Measurements from ENCODE around the gene OR14A2. TPM values are rescaled to one million over a fixed set of nuclear protein-coding genes. Genes with fewer than 3 reads are reported as not detected.
"Not testable (repeated sequence)": the region's sequence is repeated elsewhere in the genome, so short reads cannot be mapped to it uniquely, and the experiment has no call there.

The OR14A2 gene
- total and polyA plus RNA-seq, 2 experiments from 2014 or later, result 0.60 TPM; not detected in 1

GRCh38 chr1:247746391-247746935, 1.5 kb downstream of the OR14A2 start (continued):
- no peak for TF ChIP-seq ZNF114 (CRISPR knock-in tag; IDR thresholded peaks at IDR 0.05)
- TF ChIP-seq ETS1 (IDR thresholded peaks at IDR 0.05), result no peak
- no peak for TF ChIP-seq CREB1 (CRISPR knock-in tag; IDR thresholded peaks at IDR 0.05; ENCODE audit: low read depth)
- TF ChIP-seq, protein P1, sequence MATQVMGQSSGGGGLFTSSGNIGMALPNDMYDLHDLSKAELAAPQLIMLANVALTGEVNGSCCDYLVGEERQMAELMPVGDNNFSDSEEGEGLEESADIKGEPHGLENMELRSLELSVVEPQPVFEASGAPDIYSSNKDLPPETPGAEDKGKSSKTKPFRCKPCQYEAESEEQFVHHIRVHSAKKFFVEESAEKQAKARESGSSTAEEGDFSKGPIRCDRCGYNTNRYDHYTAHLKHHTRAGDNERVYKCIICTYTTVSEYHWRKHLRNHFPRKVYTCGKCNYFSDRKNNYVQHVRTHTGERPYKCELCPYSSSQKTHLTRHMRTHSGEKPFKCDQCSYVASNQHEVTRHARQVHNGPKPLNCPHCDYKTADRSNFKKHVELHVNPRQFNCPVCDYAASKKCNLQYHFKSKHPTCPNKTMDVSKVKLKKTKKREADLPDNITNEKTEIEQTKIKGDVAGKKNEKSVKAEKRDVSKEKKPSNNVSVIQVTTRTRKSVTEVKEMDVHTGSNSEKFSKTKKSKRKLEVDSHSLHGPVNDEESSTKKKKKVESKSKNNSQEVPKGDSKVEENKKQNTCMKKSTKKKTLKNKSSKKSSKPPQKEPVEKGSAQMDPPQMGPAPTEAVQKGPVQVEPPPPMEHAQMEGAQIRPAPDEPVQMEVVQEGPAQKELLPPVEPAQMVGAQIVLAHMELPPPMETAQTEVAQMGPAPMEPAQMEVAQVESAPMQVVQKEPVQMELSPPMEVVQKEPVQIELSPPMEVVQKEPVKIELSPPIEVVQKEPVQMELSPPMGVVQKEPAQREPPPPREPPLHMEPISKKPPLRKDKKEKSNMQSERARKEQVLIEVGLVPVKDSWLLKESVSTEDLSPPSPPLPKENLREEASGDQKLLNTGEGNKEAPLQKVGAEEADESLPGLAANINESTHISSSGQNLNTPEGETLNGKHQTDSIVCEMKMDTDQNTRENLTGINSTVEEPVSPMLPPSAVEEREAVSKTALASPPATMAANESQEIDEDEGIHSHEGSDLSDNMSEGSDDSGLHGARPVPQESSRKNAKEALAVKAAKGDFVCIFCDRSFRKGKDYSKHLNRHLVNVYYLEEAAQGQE (IDR thresholded peaks at IDR 0.05; ENCODE audit: unreplicated experiment), result no peak
- no peak for TF ChIP-seq EZH2 (IDR thresholded peaks at IDR 0.05; ENCODE audit: low read depth, unreplicated experiment)
- TF ChIP-seq JUNB (IDR thresholded peaks at IDR 0.05; ENCODE audit: unreplicated experiment), result no peak
- TF ChIP-seq EZH2phosphoT487 (IDR thresholded peaks at IDR 0.05; ENCODE audit: unreplicated experiment), result no peak

DNA sequence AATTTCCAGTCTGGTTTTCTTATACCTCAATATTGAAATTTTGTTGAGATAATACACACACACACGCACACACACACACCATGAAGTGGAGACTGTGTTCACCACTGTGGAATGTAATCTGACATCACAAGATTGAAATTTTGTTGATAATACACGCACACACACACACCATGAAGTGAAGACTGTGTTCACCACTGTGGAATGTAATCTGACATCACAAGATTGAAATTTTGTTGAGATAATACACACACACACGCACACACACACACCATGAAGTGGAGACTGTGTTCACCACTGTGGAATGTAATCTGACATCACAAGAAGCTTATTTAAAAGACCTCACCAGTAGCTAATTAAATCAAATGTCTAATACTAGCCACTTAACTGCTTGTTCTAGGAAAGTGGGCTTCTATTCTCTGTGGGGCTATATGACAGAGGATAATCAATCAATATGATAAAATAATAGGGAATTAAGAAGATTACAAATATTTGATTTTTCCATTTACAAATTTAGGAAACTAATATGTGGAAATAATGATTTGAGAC, 5.7 kb downstream of the OR14A2 start:
- not testable (repeated sequence) for H3K4me2 ChIP-seq; H3K4me3 ChIP-seq; H4K20me1 ChIP-seq (replicated peaks; ENCODE audit: insufficient read depth); H3K4me1 ChIP-seq (ENCODE audit: insufficient read depth); H3K27ac Mint-ChIP-seq; H2AFZ ChIP-seq; DNase-seq (ENCODE audit: low spot score); H3K9me2 ChIP-seq (ENCODE audit: insufficient read depth); H3K79me2 ChIP-seq (replicated peaks; ENCODE audit: insufficient read depth); ATAC-seq; H3K36me3 ChIP-seq (ENCODE audit: insufficient read depth); H3K4me1 Mint-ChIP-seq; H3K36me3 Mint-ChIP-seq (ENCODE audit: low read depth); H3K27ac ChIP-seq (ENCODE audit: low read depth); H3K27me3 ChIP-seq (ENCODE audit: insufficient read depth); H3F3A ChIP-seq (replicated peaks; ENCODE audit: low read depth); H3K4me3 Mint-ChIP-seq; H3K27me3 Mint-ChIP-seq (ENCODE audit: insufficient read depth, low read depth, poor library complexity)
- peaks cover 64% of the 10 kb centered on the region for H3K9me3 Mint-ChIP-seq

GRCh38 chr1:247741756-247742155, 6.2 kb downstream of the OR14A2 start:
- Mint-ChIP-seq H3K4me3 (no peak overlapping the region), H3K36me3 (ENCODE audit: low read depth) (peaks cover 3% of the 10 kb centered on the region), H3K4me1 (no peaks in the 10 kb centered on the region), H3K27me3 (ENCODE audit: insufficient read depth, low read depth, poor library complexity) (no peaks in the 10 kb centered on the region), H3K27ac (no peak overlapping the region), H3K9me3 (peaks cover 64% of the 10 kb centered on the region)
- no peak overlapping the region for H3K27ac ChIP-seq (ENCODE audit: low read depth)
- H4K20me1 ChIP-seq (replicated peaks; ENCODE audit: insufficient read depth), result no peaks in the 10 kb centered on the region
- no peak overlapping the region for H2AFZ ChIP-seq
- no peaks in the 10 kb centered on the region for H3K4me1 ChIP-seq (ENCODE audit: insufficient read depth)
- H3K4me2 ChIP-seq, result no peak overlapping the region
- no peaks in the 10 kb centered on the region for H3K36me3 ChIP-seq (ENCODE audit: insufficient read depth)
- no peaks in the 10 kb centered on the region for H3F3A ChIP-seq (replicated peaks; ENCODE audit: low read depth)
- no peak overlapping the region for H3K4me3 ChIP-seq
- no peaks in the 10 kb centered on the region for H3K27me3 ChIP-seq (ENCODE audit: insufficient read depth)
- no peaks in the 10 kb centered on the region for H3K79me2 ChIP-seq (replicated peaks; ENCODE audit: insufficient read depth)
- TF ChIP-seq, protein P2, sequence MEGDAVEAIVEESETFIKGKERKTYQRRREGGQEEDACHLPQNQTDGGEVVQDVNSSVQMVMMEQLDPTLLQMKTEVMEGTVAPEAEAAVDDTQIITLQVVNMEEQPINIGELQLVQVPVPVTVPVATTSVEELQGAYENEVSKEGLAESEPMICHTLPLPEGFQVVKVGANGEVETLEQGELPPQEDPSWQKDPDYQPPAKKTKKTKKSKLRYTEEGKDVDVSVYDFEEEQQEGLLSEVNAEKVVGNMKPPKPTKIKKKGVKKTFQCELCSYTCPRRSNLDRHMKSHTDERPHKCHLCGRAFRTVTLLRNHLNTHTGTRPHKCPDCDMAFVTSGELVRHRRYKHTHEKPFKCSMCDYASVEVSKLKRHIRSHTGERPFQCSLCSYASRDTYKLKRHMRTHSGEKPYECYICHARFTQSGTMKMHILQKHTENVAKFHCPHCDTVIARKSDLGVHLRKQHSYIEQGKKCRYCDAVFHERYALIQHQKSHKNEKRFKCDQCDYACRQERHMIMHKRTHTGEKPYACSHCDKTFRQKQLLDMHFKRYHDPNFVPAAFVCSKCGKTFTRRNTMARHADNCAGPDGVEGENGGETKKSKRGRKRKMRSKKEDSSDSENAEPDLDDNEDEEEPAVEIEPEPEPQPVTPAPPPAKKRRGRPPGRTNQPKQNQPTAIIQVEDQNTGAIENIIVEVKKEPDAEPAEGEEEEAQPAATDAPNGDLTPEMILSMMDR (conservative IDR thresholded peaks at IDR 0.05; ENCODE audit: low read depth in 2 of 2), result no peak
- TF ChIP-seq NANOG (IDR thresholded peaks at IDR 0.05; ENCODE audit: borderline replicate concordance) (no peak), JUNB (IDR thresholded peaks at IDR 0.05; ENCODE audit: unreplicated experiment) (no peak), EZH2phosphoT487 (IDR thresholded peaks at IDR 0.05; ENCODE audit: unreplicated experiment) (no peak)
- TF ChIP-seq, protein P1 (IDR thresholded peaks at IDR 0.05; ENCODE audit: unreplicated experiment), result no peak
- DNase-seq (ENCODE audit: low spot score) (no peak), ATAC-seq (no peak)
- H3K9me2 ChIP-seq (ENCODE audit: insufficient read depth), result peaks cover 8% of the 10 kb centered on the region; the same call in 1 of the 2 replicates

Data from GM23338 (cell line).